Measurements from ENCODE around the gene ANKRD44. TPM values are rescaled to one million over a fixed set of nuclear protein-coding genes. Genes with fewer than 3 reads are reported as not detected.

ANKRD44 gene
- polyA plus RNA-seq, 2 of the 4 experiments (the other 2 are of a cell fraction): 0.97 to 5.9 TPM

DNA sequence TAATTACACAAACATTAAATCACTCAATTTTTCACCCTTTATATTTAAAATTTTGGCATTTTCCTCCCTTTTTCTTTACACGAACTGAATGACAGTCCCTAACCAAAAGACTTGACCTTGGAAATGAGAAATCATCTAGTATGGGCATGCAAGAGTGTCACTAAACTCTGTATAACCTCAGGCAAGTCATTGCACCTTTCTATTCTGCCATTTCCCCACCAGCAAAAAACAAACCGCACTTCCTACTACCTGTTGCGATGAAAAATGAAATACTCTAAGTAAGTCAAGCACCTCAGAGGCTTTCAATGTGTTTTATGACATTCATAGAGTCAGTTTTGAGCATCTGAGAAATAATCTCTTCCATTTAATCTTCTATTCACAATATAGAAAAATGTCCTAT is 44.1 kb downstream of the ANKRD44 start:
- ChIA-PET CTCF (no interaction called here), POLR2A (no interaction called here)
- 72% methylated on average over 3 of the region's 3 CpGs for WGBS (ENCODE audit: missing lambda C conversion rate)
- H3K4me3 ChIP-seq: no peak overlapping the region
- H3K27ac ChIP-seq: no peak overlapping the region
- DNase-seq (ENCODE audit: low read depth in 1 of 2, low spot score in 1 of 2): no peak
- ATAC-seq: no peak
- no peak for FAIRE-seq
- no peaks in the 10 kb centered on the region for H3K4me1 ChIP-seq
- H3K9me3 ChIP-seq: no peaks in the 10 kb centered on the region
- TF ChIP-seq FOSB (CRISPR knock-in tag; IDR thresholded peaks at IDR 0.05) (no peak), SREBF2 (IDR thresholded peaks at IDR 0.05) (no peak), POLR2AphosphoS2 (conservative IDR thresholded peaks at IDR 0.05; ENCODE audit: low read length) (no peak), ZC3H11A (IDR thresholded peaks at IDR 0.05) (no peak), EHF (CRISPR knock-in tag; IDR thresholded peaks at IDR 0.05) (no peak), FOSL2 (IDR thresholded peaks at IDR 0.05) (no peak), FOSL2 (CRISPR knock-in tag; IDR thresholded peaks at IDR 0.05) (no peak), FOXS1 (CRISPR knock-in tag; IDR thresholded peaks at IDR 0.05) (no peak), NR3C1 (IDR thresholded peaks at IDR 0.05) (no peak), CHD4 (IDR thresholded peaks at IDR 0.05; ENCODE audit: borderline replicate concordance) (no peak), PBX3 (IDR thresholded peaks at IDR 0.05) (no peak), TP53 (CRISPR knock-in tag; IDR thresholded peaks at IDR 0.05) (no peak), RFX5 (IDR thresholded peaks at IDR 0.05) (no peak)
- TF ChIP-seq, protein P1, sequence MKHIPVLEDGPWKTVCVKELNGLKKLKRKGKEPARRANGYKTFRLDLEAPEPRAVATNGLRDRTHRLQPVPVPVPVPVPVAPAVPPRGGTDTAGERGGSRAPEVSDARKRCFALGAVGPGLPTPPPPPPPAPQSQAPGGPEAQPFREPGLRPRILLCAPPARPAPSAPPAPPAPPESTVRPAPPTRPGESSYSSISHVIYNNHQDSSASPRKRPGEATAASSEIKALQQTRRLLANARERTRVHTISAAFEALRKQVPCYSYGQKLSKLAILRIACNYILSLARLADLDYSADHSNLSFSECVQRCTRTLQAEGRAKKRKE (CRISPR knock-in tag; IDR thresholded peaks at IDR 0.05; ENCODE audit: low read depth): no peak
- no peak overlapping the region for H3K4me2 ChIP-seq

DNA sequence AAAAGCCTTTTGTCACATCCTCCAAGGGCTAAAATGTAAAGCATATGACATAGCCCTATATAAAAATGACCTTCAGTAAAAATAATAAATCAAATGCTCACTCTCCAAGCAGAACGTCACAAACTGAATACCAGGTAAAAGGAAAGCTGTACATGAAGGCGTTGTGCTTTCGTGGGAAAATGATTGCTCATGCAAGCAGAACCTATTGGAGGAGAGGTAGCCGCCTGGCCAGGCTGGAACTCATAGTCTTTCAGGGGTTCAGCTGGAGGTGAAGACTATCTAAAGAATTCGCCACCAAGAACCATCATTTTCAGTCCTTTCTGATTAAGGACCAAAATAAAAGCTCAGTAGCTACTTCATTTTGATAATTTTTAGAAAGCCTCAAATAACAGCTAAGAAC is 44.7 kb downstream of the ANKRD44 start:
- CTCF ChIA-PET: no interaction called here
- no peak overlapping the region for H3K27ac ChIP-seq
- POLR2A ChIA-PET: no interaction called here
- H3K9me3 ChIP-seq: no peaks in the 10 kb centered on the region
- FAIRE-seq (no peak), ATAC-seq (no peak), DNase-seq (ENCODE audit: low read depth in 1 of 2, low spot score in 1 of 2) (no peak)
- H3K4me3 ChIP-seq: no peak overlapping the region
- no peak overlapping the region for H3K4me2 ChIP-seq
- TF ChIP-seq BHLHE40 (IDR thresholded peaks at IDR 0.05; ENCODE audit: low read depth, low read length) (no peak), HDAC2 (IDR thresholded peaks at IDR 0.05) (no peak), ZC3H11A (IDR thresholded peaks at IDR 0.05) (no peak), SREBF2 (IDR thresholded peaks at IDR 0.05) (no peak), ESRRA (IDR thresholded peaks at IDR 0.05; ENCODE audit: borderline replicate concordance, low read length) (no peak), NPAS2 (CRISPR knock-in tag; IDR thresholded peaks at IDR 0.05; ENCODE audit: borderline replicate concordance) (no peak), TFCP2L1 (CRISPR knock-in tag; IDR thresholded peaks at IDR 0.05) (no peak)
- TF ChIP-seq, protein P2, sequence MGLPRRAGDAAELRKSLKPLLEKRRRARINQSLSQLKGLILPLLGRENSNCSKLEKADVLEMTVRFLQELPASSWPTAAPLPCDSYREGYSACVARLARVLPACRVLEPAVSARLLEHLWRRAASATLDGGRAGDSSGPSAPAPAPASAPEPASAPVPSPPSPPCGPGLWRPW (IDR thresholded peaks at IDR 0.05): no peak
- WGBS (ENCODE audit: missing lambda C conversion rate): 90% methylated on average over 5 of the region's 5 CpGs
- H3K4me1 ChIP-seq: no peaks in the 10 kb centered on the region

DNA sequence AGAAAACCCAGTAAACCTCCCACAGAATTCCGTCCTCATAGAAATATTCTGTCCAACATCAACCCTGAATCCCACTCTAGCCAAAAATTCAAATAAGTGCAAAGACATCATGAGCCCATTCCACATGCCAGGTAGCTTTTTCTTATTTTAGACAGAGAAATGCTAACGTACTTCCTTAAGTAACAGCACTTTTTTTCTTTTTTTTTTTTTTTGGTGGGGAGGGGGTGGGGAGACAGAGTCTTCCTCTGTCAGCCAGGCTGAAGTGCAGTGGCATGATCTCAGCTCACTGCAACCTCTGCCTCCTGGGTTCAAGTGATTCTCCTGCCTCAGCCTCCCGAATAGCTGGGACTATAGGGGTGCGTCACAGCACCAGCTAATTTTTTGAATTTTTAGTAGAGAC is 45.5 kb downstream of the ANKRD44 start:
- H3K4me3 ChIP-seq: no peak overlapping the region

DNA sequence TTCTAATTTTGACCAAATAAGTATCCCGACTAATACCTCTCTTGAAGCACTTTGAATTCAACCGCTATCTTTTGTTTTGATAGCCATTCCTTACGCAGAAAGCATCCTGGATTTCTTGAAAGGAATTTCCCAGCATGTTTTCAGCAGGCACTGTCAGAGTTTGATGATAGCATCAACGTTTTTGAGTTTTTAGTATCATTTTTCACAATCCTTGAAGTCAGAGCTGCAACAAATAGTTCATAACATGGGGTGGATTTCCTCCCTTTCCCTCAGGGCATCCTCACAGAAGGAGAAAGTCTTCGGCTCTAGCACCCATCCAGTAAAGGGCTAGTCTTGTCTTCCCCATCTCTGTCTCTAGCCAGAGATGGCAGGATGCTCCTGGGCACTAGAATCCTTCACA is 46.2 kb downstream of the ANKRD44 start:
- no peak for ATAC-seq
- no peak for TF ChIP-seq RARB (CRISPR knock-in tag; IDR thresholded peaks at IDR 0.05)
- no peak for TF ChIP-seq HOXB13 (CRISPR knock-in tag; IDR thresholded peaks at IDR 0.05; ENCODE audit: low read depth)
- no peak for TF ChIP-seq HOXA7 (CRISPR knock-in tag; IDR thresholded peaks at IDR 0.05)
- no peak for TF ChIP-seq EP300 (IDR thresholded peaks at IDR 0.05)
- no peak for TF ChIP-seq CTCF (IDR thresholded peaks at IDR 0.05)
- TF ChIP-seq ZFP36 (IDR thresholded peaks at IDR 0.05; ENCODE audit: borderline replicate concordance, partially characterized antibody): no peak
- TF ChIP-seq FOSB (CRISPR knock-in tag; IDR thresholded peaks at IDR 0.05): no peak
- no peak for TF ChIP-seq RNF2 (IDR thresholded peaks at IDR 0.05; ENCODE audit: borderline replicate concordance, low read depth)
- TF ChIP-seq CEBPB (IDR thresholded peaks at IDR 0.05): no peak
- TF ChIP-seq SMC3 (IDR thresholded peaks at IDR 0.05): no peak
- TF ChIP-seq, protein P1 (CRISPR knock-in tag; IDR thresholded peaks at IDR 0.05; ENCODE audit: low read depth): no peak
- TF ChIP-seq RFX5 (IDR thresholded peaks at IDR 0.05): no peak
- no peak for TF ChIP-seq NPAS2 (CRISPR knock-in tag; IDR thresholded peaks at IDR 0.05; ENCODE audit: borderline replicate concordance)
- WGBS (ENCODE audit: missing lambda C conversion rate): 71% methylated on average over 5 of the region's 5 CpGs
- Histone ChIP-seq H3K4me2 (no peak overlapping the region), H3K4me3 (no peak overlapping the region), H3K9me3 (no peaks in the 10 kb centered on the region), H3K27ac (no peak overlapping the region), H3K4me1 (no peaks in the 10 kb centered on the region)
- CTCF ChIA-PET: interaction anchor here (1.6 kb wide), 1 partner anchor 151 kb away, joined by 4 read pairs; no protein-coding TSS in a partner anchor
- FAIRE-seq: no peak
- POLR2A ChIA-PET: no interaction called here
- no peak for DNase-seq (ENCODE audit: low read depth in 1 of 2, low spot score in 1 of 2)

More for the DNA sequence above, 45.5 kb downstream of the ANKRD44 start:
- FAIRE-seq: no peak
- ChIA-PET CTCF (no interaction called here), POLR2A (no interaction called here)
- no peak overlapping the region for H3K4me2 ChIP-seq
- no peak for DNase-seq (ENCODE audit: low read depth in 1 of 2, low spot score in 1 of 2)
- H3K27ac ChIP-seq: no peak overlapping the region
- ATAC-seq: no peak
- no peak for TF ChIP-seq EHMT2 (IDR thresholded peaks at IDR 0.05; ENCODE audit: low read depth)
- WGBS (ENCODE audit: missing lambda C conversion rate): 86% methylated on average over 4 of the region's 4 CpGs
- H3K9me3 ChIP-seq: no peaks in the 10 kb centered on the region
- no peaks in the 10 kb centered on the region for H3K4me1 ChIP-seq

Data from A549 (cell line).